Esophagus muscularis mucosa (tissue), 4 donors: Measurements from ENCODE around the gene PLPP2. TPM values are rescaled to one million over a fixed set of nuclear protein-coding genes. Genes with fewer than 3 reads are reported as not detected.

Experiments
- DNase-seq: peaks from one replicate; pipeline ENCODE4 v3.0.0-alpha.2; 2017; ENCODE audit errors: extremely low spot score
- H3K27ac ChIP-seq, 4 donors: fragments of 200-600 bp; sonication (generic); replicated peaks in 1 of 4; 1 replicate in 3 of 4; 2 replicates in 1 of 4; pipeline ENCODE4 v1.5.1; 2016 to 2019; ENCODE audit warnings: mild to moderate bottlenecking in 1 of 4
- H3K27me3 ChIP-seq, 4 donors: fragments of 200-600 bp; sonication (generic); one replicate each; pipeline versions ENCODE4 v1.5.1 to v1.6.0; 2016 to 2019
- H3K36me3 ChIP-seq, 4 donors: fragments of 200-600 bp; sonication (generic); one replicate each; pipeline ENCODE4 v1.5.1; 2016 to 2019
- H3K4me1 ChIP-seq, 4 donors: fragments of 200-600 bp; sonication (generic); one replicate each; pipeline ENCODE4 v1.5.1; 2016 to 2019
- H3K4me3 ChIP-seq, 4 donors: fragments of 200-600 bp; sonication (generic); 1 replicate in 2 of 4; 2 replicates in 2 of 4; pipeline ENCODE4 v1.5.1; 2016 to 2019; ENCODE audit warnings: mild to moderate bottlenecking in 4 of 4, moderate library complexity in 1 of 4
- H3K9me3 ChIP-seq, 4 donors: fragments of 200-600 bp; sonication (generic); 1 replicate in 3 of 4; 2 replicates in 1 of 4; pipeline ENCODE4 v1.5.1; 2016 to 2019
- EP300 ChIP-seq: sonication (generic); formaldehyde crosslinking; IDR thresholded peaks from one replicate; pipeline ENCODE4 v1.6.1; 2017; ENCODE audit warnings: antibody characterized with exemption
- POLR2A ChIP-seq: fragments of 450-650 bp; IDR thresholded peaks from one replicate; pipeline ENCODE4 v1.6.1; 2017; ENCODE audit warnings: antibody characterized with exemption, moderate library complexity, mild to moderate bottlenecking, low read depth
- POLR2AphosphoS5 ChIP-seq, 2 donors: sonication (generic); formaldehyde crosslinking; IDR thresholded peaks; one replicate each; pipeline ENCODE4 v1.6.1; 2017; ENCODE audit warnings: antibody characterized with exemption in 2 of 2
- WGBS: methylation state at CpG from one replicate; pipeline ENCODE4 v1.1.5; 2018; 5-methylcytosine and 5-hydroxymethylcytosine counted together
- intact Hi-C: fragments of 100-400 bp; cut with DNase I; formaldehyde crosslinking; loops from one replicate; pipeline ENCODE4 v1.15.1; 2023
- total RNA-seq, 4 donors: library from RNA; depleted of rRNA; stranded (reverse); fragments of >200 nt; gene quantifications; one replicate each; pipeline versions ENCODE4 v1.1.0 to v1.2.1, GENCODE V29; 2016
- TF ChIP-seq, protein P1 (sequence below), 3 experiments: fragments of 200-600 bp in 2 of 3; fragments of 450-650 bp in 1 of 3; sonication (generic) in 2 of 3; IDR thresholded peaks; one replicate each; pipeline ENCODE4 v1.5.1; 2017 to 2019; ENCODE audit warnings: antibody characterized with exemption in 3 of 3, mild to moderate bottlenecking in 2 of 3, moderate library complexity in 1 of 3

The PLPP2 gene
- total RNA-seq, 4 donors from 2014 or later = 2.1 to 9.1 (median 5.0) TPM

DNA sequence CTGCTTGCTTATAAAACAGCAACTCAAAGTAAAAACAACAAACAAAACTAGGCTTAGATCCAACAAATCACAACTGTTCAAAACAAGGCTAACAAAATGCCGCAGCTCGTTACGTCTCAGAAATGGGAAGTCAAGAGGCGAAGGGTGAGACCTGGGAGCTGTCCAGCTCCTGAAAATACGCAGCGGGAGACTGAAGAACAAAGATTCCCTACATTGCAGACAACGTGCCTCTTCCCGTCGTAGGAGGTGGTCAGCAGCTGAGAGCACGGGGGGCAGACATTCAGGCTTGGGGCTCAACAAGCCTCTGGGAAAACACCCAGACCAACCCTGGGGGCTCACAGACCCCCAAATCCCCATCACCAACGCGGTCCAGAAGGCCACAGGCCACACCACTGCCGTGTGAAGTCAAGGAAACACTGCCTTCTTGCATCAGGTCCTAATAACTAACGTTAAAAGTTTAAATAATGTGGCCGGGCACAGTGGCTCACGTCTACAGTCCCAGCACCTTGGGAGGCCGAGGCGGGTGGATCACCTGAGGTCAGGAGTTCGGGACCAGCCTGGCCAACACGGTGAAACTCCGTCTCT, 13.5 kb downstream of the PLPP2 start:
- Histone ChIP-seq H3K27ac (no peak overlapping the region), H3K4me1 (no peaks in the 10 kb centered on the region), H3K36me3 (peaks cover 0 to 4% (median 0%) of the 10 kb centered on the region in 4 donors), H3K27me3 (peaks cover 0 to 61% (median 8%) of the 10 kb centered on the region in 4 donors), H3K9me3 (no peaks in the 10 kb centered on the region), H3K4me3 (no peak overlapping the region)
- intact Hi-C loops = no loop called here
- 41% methylated on average over 21 of the region's 21 CpGs for WGBS
- TF ChIP-seq POLR2A (no peak), POLR2AphosphoS5 (IDR thresholded peaks at IDR 0.05) (no peak), EP300 (no peak)
- TF ChIP-seq, protein P1, sequence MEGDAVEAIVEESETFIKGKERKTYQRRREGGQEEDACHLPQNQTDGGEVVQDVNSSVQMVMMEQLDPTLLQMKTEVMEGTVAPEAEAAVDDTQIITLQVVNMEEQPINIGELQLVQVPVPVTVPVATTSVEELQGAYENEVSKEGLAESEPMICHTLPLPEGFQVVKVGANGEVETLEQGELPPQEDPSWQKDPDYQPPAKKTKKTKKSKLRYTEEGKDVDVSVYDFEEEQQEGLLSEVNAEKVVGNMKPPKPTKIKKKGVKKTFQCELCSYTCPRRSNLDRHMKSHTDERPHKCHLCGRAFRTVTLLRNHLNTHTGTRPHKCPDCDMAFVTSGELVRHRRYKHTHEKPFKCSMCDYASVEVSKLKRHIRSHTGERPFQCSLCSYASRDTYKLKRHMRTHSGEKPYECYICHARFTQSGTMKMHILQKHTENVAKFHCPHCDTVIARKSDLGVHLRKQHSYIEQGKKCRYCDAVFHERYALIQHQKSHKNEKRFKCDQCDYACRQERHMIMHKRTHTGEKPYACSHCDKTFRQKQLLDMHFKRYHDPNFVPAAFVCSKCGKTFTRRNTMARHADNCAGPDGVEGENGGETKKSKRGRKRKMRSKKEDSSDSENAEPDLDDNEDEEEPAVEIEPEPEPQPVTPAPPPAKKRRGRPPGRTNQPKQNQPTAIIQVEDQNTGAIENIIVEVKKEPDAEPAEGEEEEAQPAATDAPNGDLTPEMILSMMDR (IDR thresholded peaks at IDR 0.05) = no peak
- DNase-seq = no peak

DNA sequence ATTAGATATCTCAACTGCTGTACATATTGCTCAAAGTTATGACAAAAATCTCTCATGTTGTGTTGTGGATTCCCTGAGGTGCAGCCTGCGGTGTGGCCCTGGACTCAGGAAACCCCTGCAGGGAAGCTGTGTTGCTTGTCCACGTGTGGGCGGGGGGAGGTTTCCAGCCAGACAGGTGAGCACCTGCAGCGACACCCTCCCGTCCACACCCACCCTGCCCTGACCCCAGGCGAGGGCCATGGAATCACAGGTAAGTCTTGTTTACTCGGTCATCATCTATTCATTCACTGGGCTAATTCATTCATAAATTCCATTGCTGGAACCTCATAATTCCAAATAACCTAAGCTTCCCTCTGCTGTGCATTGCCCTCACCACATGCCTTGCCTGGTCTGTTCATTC, 14.1 kb downstream of the PLPP2 start:
- H3K27me3 ChIP-seq = peaks cover 0 to 58% (median 8%) of the 10 kb centered on the region in 4 donors
- no peak for DNase-seq
- 70% methylated on average over 7 of the region's 7 CpGs for WGBS

DNA sequence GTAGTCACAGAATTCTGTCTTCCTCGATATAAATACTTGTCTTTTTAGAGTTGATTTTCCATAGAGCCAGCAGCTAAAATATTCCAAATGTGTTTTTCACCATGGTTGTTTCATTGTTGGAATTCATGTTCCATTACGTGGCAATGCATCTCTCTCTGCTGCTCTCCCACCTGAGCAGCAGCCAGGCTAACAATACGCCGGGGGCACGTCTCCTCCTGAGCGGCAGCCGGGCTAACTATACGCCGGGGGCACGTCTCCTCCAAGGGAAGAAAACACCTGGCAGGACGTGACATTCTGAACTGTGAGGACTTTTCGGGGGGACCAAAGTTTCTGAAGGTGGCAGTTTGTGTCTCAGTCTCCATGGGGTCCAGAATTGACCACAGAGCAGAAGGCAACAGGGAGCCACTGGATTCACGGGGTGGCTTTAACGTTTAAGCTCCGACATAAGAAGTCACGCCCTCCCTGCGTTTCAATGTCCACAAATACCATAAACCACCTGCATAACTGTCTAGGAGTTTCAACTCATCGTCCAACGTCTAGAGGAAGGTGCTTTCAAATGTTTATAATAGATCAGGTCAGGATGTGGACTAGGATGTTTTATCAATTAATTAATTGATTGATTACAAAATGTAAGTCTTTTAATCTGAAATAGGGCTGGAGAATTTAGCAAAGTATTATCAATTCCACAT, 15.1 kb downstream of the PLPP2 start:
- intact Hi-C loops = no loop called here
- H3K9me3 ChIP-seq = no peaks in the 10 kb centered on the region
- 85% methylated on average over 19 of the region's 19 CpGs for WGBS
- no peak overlapping the region for H3K27ac ChIP-seq
- DNase-seq = no peak
- no peak overlapping the region for H3K4me3 ChIP-seq
- no peaks in the 10 kb centered on the region for H3K4me1 ChIP-seq
- TF ChIP-seq EP300 = no peak
- TF ChIP-seq, protein P1 (IDR thresholded peaks at IDR 0.05) = no peak
- no peak for TF ChIP-seq POLR2A
- TF ChIP-seq POLR2AphosphoS5 (IDR thresholded peaks at IDR 0.05) = no peak
- peaks cover 0 to 1% (median 0%) of the 10 kb centered on the region in 4 donors for H3K36me3 ChIP-seq
- peaks cover 0 to 48% (median 8%) of the 10 kb centered on the region in 4 donors for H3K27me3 ChIP-seq

More for the DNA sequence above, 14.1 kb downstream of the PLPP2 start:
- H3K9me3 ChIP-seq = no peaks in the 10 kb centered on the region
- no peak overlapping the region for H3K4me3 ChIP-seq
- intact Hi-C loops = no loop called here
- TF ChIP-seq, protein P1 (IDR thresholded peaks at IDR 0.05) = no peak
- TF ChIP-seq POLR2A (no peak), EP300 (no peak), POLR2AphosphoS5 (IDR thresholded peaks at IDR 0.05) (no peak)
- no peak overlapping the region for H3K27ac ChIP-seq
- peaks cover 0 to 4% (median 0%) of the 10 kb centered on the region in 4 donors for H3K36me3 ChIP-seq
- H3K4me1 ChIP-seq = no peaks in the 10 kb centered on the region

DNA sequence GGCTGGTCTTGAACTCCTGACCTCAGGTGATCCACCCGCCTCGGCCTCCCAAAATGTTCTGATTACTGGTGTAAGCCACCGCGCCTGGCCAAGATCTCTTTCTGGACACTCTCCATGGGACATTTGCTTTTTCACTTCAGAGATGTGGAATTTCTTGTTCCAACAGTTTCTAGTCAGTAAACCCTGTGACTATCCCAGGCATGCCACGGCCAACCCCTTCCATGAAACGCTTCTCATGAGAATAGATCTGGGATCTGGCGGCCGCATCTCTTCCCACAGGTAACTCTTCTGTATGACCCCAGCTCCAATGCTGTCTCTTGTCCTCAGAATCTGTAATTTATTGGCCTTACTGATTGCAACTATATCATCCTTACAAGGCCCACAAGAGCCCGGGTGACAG, 16.2 kb downstream of the PLPP2 start:
- Histone ChIP-seq H3K27ac (no peak overlapping the region), H3K36me3 (no peaks in the 10 kb centered on the region), H3K27me3 (peaks cover 0 to 38% (median 8%) of the 10 kb centered on the region in 4 donors), H3K4me1 (no peaks in the 10 kb centered on the region), H3K4me3 (no peak overlapping the region), H3K9me3 (no peaks in the 10 kb centered on the region)
- WGBS = 94% methylated on average over 9 of the region's 9 CpGs
- no peak for DNase-seq
- TF ChIP-seq POLR2AphosphoS5 (IDR thresholded peaks at IDR 0.05) (no peak), POLR2A (no peak), EP300 (no peak)
- TF ChIP-seq, protein P1 (IDR thresholded peaks at IDR 0.05) = no peak
- intact Hi-C loops = no loop called here
